ENCODE results near the gene MYO3B. TPM values are rescaled to one million over a fixed set of nuclear protein-coding genes. Genes with fewer than 3 reads are reported as not detected.

Gene MYO3B
- total RNA-seq, 1 experiment from 2014 or later, result 0.50 TPM

- H3K9me3 Mint-ChIP-seq, result peaks cover 77% of the 10 kb centered on the region
- H3K36me3 Mint-ChIP-seq, result peaks cover 65% of the 10 kb centered on the region
- peaks cover 4% of the 10 kb centered on the region; the same call in 1 of the 2 replicates for H3K4me1 Mint-ChIP-seq
- POLR2A ChIA-PET, result no interaction called here
- no peak overlapping the region for H3K4me3 Mint-ChIP-seq
- DNase-seq (ENCODE audit: low spot score) (no peak), ATAC-seq (no peak)
- H3K27me3 Mint-ChIP-seq (ENCODE audit: low read depth), result peaks cover 2% of the 10 kb centered on the region; the same call in 1 of the 2 replicates
- CTCF ChIA-PET, result no interaction called here
- no peak overlapping the region; the same call in 1 of the 2 replicates for H3K27ac Mint-ChIP-seq
- TF ChIP-seq FOXJ3 (CRISPR knock-in tag; IDR thresholded peaks at IDR 0.05; ENCODE audit: borderline replicate concordance) (no peak), ETV6 (CRISPR knock-in tag; IDR thresholded peaks at IDR 0.05) (no peak), EMX1 (CRISPR knock-in tag; IDR thresholded peaks at IDR 0.05) (no peak), FOXK1 (CRISPR knock-in tag; IDR thresholded peaks at IDR 0.05) (no peak), ZNF423 (CRISPR knock-in tag; IDR thresholded peaks at IDR 0.05) (no peak), PREB (CRISPR knock-in tag; IDR thresholded peaks at IDR 0.05; ENCODE audit: borderline replicate concordance) (no peak), MXD4 (CRISPR knock-in tag; IDR thresholded peaks at IDR 0.05; ENCODE audit: borderline replicate concordance) (no peak), JAZF1 (CRISPR knock-in tag; IDR thresholded peaks at IDR 0.05) (no peak), SOX15 (CRISPR knock-in tag; IDR thresholded peaks at IDR 0.05) (no peak), NFATC4 (CRISPR knock-in tag; IDR thresholded peaks at IDR 0.05) (no peak), GABPB1 (CRISPR knock-in tag; IDR thresholded peaks at IDR 0.05) (no peak), JUN (CRISPR knock-in tag; IDR thresholded peaks at IDR 0.05) (no peak), ZNF121 (CRISPR knock-in tag; IDR thresholded peaks at IDR 0.05) (no peak), ATF1 (CRISPR knock-in tag; IDR thresholded peaks at IDR 0.05) (no peak), CREB1 (CRISPR knock-in tag; IDR thresholded peaks at IDR 0.05) (no peak)
Observed at GRCh38 chr2:170190172-170190571, 12.2 kb downstream of the MYO3B start.

GRCh38 chr2:170191166-170191866 is 13.4 kb downstream of the MYO3B start:
- peaks cover 2% of the 10 kb centered on the region; the same call in 1 of the 2 replicates for H3K27me3 Mint-ChIP-seq (ENCODE audit: low read depth)
- peaks cover 54% of the 10 kb centered on the region for H3K36me3 Mint-ChIP-seq
- H3K9me3 Mint-ChIP-seq, result peaks cover 74% of the 10 kb centered on the region
- peaks cover 9% of the 10 kb centered on the region for H3K4me1 Mint-ChIP-seq
- CTCF ChIA-PET, result no interaction called here
- H3K4me3 Mint-ChIP-seq, result no peak overlapping the region
- DNase-seq (ENCODE audit: low spot score) (no peak), ATAC-seq (peak; percentile 26)
- H3K27ac Mint-ChIP-seq, result no peak overlapping the region
- POLR2A ChIA-PET, result no interaction called here
- no peak for TF ChIP-seq AFF4 (CRISPR knock-in tag; IDR thresholded peaks at IDR 0.05; ENCODE audit: borderline replicate concordance)
- no peak for TF ChIP-seq CBFB (CRISPR knock-in tag; IDR thresholded peaks at IDR 0.05; ENCODE audit: low read depth)
- TF ChIP-seq HMGXB4 (CRISPR knock-in tag; IDR thresholded peaks at IDR 0.05), result no peak
- TF ChIP-seq JUN (CRISPR knock-in tag; IDR thresholded peaks at IDR 0.05), result no peak
- no peak for TF ChIP-seq USF1 (CRISPR knock-in tag; IDR thresholded peaks at IDR 0.05)
- no peak for TF ChIP-seq NR1H2 (CRISPR knock-in tag; IDR thresholded peaks at IDR 0.05)
- TF ChIP-seq E2F4 (CRISPR knock-in tag; IDR thresholded peaks at IDR 0.05; ENCODE audit: borderline replicate concordance, low read depth), result no peak
- TF ChIP-seq MLX (CRISPR knock-in tag; IDR thresholded peaks at IDR 0.05), result no peak
- TF ChIP-seq USF2 (CRISPR knock-in tag; IDR thresholded peaks at IDR 0.05), result no peak
- no peak for TF ChIP-seq FOXJ3 (CRISPR knock-in tag; IDR thresholded peaks at IDR 0.05; ENCODE audit: borderline replicate concordance)
- no peak for TF ChIP-seq OVOL2 (CRISPR knock-in tag; IDR thresholded peaks at IDR 0.05; ENCODE audit: borderline replicate concordance)
- no peak for TF ChIP-seq ZNF671 (CRISPR knock-in tag; IDR thresholded peaks at IDR 0.05)
- TF ChIP-seq MYBL2 (CRISPR knock-in tag; IDR thresholded peaks at IDR 0.05), result no peak
- TF ChIP-seq NFATC4 (CRISPR knock-in tag; IDR thresholded peaks at IDR 0.05), result no peak

Measured in WTC11 (cell line).